A549 (cell line): ENCODE measurements around the gene PGF. TPM values are rescaled to one million over a fixed set of nuclear protein-coding genes. Genes with fewer than 3 reads are reported as not detected.

ENCODE experiments used
- ATAC-seq, 2 experiments: fragments of 200-7000 bp in 1 of 2; fragments of >200 bp in 1 of 2; cut with Nextera tagmentation in 1 of 2; cut with Tn5 transposase in 1 of 2; 3 replicates each; pipeline versions ENCODE4 v1.8.0 to v1.9.1; 2018 to 2020; ENCODE audit warnings: mild to moderate bottlenecking in 1 of 2, moderate library complexity in 1 of 2
- CTCF ChIA-PET: fragments of 300-600 bp; sonication (Branson Sonifier 250); formaldehyde crosslinking; extraction: SDS; loops from one replicate; lab custom pipeline; 2021; ENCODE audit warnings: antibody characterized with exemption, inconsistent platforms; lab: Yijun Ruan, JAX
- POLR2A ChIA-PET: fragments of 350-600 bp; formaldehyde crosslinking; extraction: SDS; loops from one replicate; lab custom pipeline; 2021; ENCODE audit warnings: antibody characterized with exemption, inconsistent platforms; lab: Yijun Ruan, JAX
- DNase-seq, 2 experiments: peaks; one replicate each; pipeline versions ENCODE4 v3.0.0 to v3.0.0-alpha.2; 2011 to 2016; ENCODE audit warnings: low read depth in 1 of 2, low spot score in 1 of 2
- FAIRE-seq: peaks from 2 replicates; lab custom pipeline; 2011; peaks lifted over from hg19 to GRCh38; lab: Jason Lieb, UNC
- H3K27ac ChIP-seq, 2 experiments: fragments of >200 bp; sonication (Bioruptor Twin); formaldehyde crosslinking; 3 replicates each; pipeline ENCODE4 v1.5.1; 2016 to 2017
- H3K4me1 ChIP-seq: fragments of >200 bp; sonication (Bioruptor Twin); formaldehyde crosslinking; 3 replicates; pipeline ENCODE4 v1.6.1; 2016
- H3K4me2 ChIP-seq: fragments of >200 bp; sonication (Bioruptor Twin); formaldehyde crosslinking; 3 replicates; pipeline ENCODE4 v1.6.1; 2016
- H3K4me3 ChIP-seq: fragments of >200 bp; sonication (Bioruptor Twin); formaldehyde crosslinking; 3 replicates; pipeline ENCODE4 v1.5.1; 2016
- H3K9me3 ChIP-seq: fragments of >200 bp; sonication (Bioruptor Twin); formaldehyde crosslinking; 3 replicates; pipeline ENCODE4 v1.6.1; 2016
- BHLHE40 ChIP-seq: IDR thresholded peaks from 2 replicates; pipeline ENCODE4 v1.6.1; 2012; ENCODE audit warnings: low read depth, low read length, inconsistent platforms
- CBX8 ChIP-seq: fragments of 200-600 bp; sonication (generic); IDR thresholded peaks from 2 replicates; pipeline ENCODE4 v1.6.1; 2016
- CEBPB ChIP-seq, 2 experiments: fragments of >200 bp in 1 of 2; sonication (Bioruptor Twin) in 1 of 2; formaldehyde crosslinking in 1 of 2; IDR thresholded peaks; 2 replicates each; pipeline ENCODE4 v1.6.1; 2012 to 2016
- CHD2 ChIP-seq: fragments of 150-350 bp; IDR thresholded peaks from 2 replicates; pipeline ENCODE4 v1.6.1; 2014; ENCODE audit warnings: low read length; ENCODE audit not compliant: partially characterized antibody
- FOSL2 ChIP-seq, 2 experiments: fragments of 450-650 bp in 1 of 2; fragments of >200 bp in 1 of 2; sonication (Bioruptor Twin) in 1 of 2; formaldehyde crosslinking; IDR thresholded peaks; 2 replicates each; pipeline versions ENCODE4 v1.5.0 to v1.6.1; 2016 to 2020; ENCODE audit warnings: mild to moderate bottlenecking in 1 of 2, moderate library complexity in 1 of 2
- GATA3 ChIP-seq: IDR thresholded peaks from 2 replicates; pipeline ENCODE4 v1.6.1; 2012; ENCODE audit warnings: borderline replicate concordance
- HOXB5 ChIP-seq: fragments of 250-450 bp; sonication (Bioruptor Pico); IDR thresholded peaks from 2 replicates; pipeline ENCODE4 v1.5.0; 2020; ENCODE audit warnings: mild to moderate bottlenecking, moderate library complexity
- KDM5A ChIP-seq: fragments of 200-600 bp; sonication (generic); IDR thresholded peaks from 2 replicates; pipeline ENCODE4 v1.6.1; 2016; ENCODE audit warnings: antibody characterized with exemption, mild to moderate bottlenecking
- MAFK ChIP-seq: fragments of 450-650 bp; IDR thresholded peaks from 2 replicates; pipeline ENCODE4 v1.6.1; 2014; ENCODE audit not compliant: partially characterized antibody
- MAZ ChIP-seq: fragments of 150-350 bp; IDR thresholded peaks from 2 replicates; pipeline ENCODE4 v1.6.1; 2014; ENCODE audit warnings: antibody characterized with exemption, low read depth, low read length, borderline replicate concordance
- MYC ChIP-seq: IDR thresholded peaks from 2 replicates; pipeline ENCODE4 v1.6.1; 2012; ENCODE audit warnings: mild to moderate bottlenecking, inconsistent platforms, low read length, improper control_type of control experiment, borderline replicate concordance
- NR3C1 ChIP-seq: fragments of >200 bp; sonication (Bioruptor Twin); formaldehyde crosslinking; IDR thresholded peaks from 3 replicates; pipeline ENCODE4 v1.6.1; 2017
- PHF8 ChIP-seq: fragments of 200-600 bp; sonication (generic); IDR thresholded peaks from 2 replicates; pipeline ENCODE4 v1.6.1; 2016; ENCODE audit warnings: low read depth, mild to moderate bottlenecking, antibody characterized with exemption, moderate library complexity, borderline replicate concordance
- POLR2A ChIP-seq: IDR thresholded peaks from 2 replicates; pipeline ENCODE4 v1.6.1; 2012; ENCODE audit warnings: mild to moderate bottlenecking, low read length
- RCOR1 ChIP-seq: fragments of 150-350 bp; IDR thresholded peaks from 2 replicates; pipeline ENCODE4 v1.6.1; 2014; ENCODE audit warnings: antibody characterized with exemption, low read length, low read depth
- RNF2 ChIP-seq: fragments of 200-600 bp; sonication (generic); IDR thresholded peaks from 2 replicates; pipeline ENCODE4 v1.6.1; 2016; ENCODE audit warnings: low read depth, mild to moderate bottlenecking, antibody characterized with exemption, moderate library complexity, borderline replicate concordance
- SREBF2 ChIP-seq: fragments of 450-650 bp; IDR thresholded peaks from 2 replicates; pipeline ENCODE4 v1.6.1; 2014; ENCODE audit warnings: mild to moderate bottlenecking, moderate library complexity
- TP53 ChIP-seq: fragments of 250-450 bp; sonication (Bioruptor Pico); IDR thresholded peaks from 2 replicates; pipeline ENCODE4 v1.5.0; 2021; ENCODE audit warnings: mild to moderate bottlenecking, moderate library complexity
- ZC3H11A ChIP-seq: fragments of 450-650 bp; IDR thresholded peaks from 2 replicates; pipeline ENCODE4 v1.6.1; 2014; ENCODE audit warnings: antibody characterized with exemption, mild to moderate bottlenecking
- ZFP36 ChIP-seq: fragments of 450-650 bp; IDR thresholded peaks from 2 replicates; pipeline ENCODE4 v1.6.1; 2014; ENCODE audit warnings: borderline replicate concordance; ENCODE audit not compliant: partially characterized antibody
- ZNF302 ChIP-seq: fragments of 250-450 bp; sonication (Bioruptor Pico); IDR thresholded peaks from 2 replicates; pipeline ENCODE4 v1.9.0; 2021; ENCODE audit warnings: inconsistent platforms, mild to moderate bottlenecking, moderate library complexity
- WGBS: methylation state at CpG from one replicate; pipeline ENCODE4 v1.1.6; 2017; ENCODE audit errors: missing lambda C conversion rate; 5-methylcytosine and 5-hydroxymethylcytosine counted together
- polyA plus RNA-seq, 4 experiments: library from polyadenylated mRNA; depleted of rRNA in 3 of 4; stranded (reverse); fragments of >200 nt; fragmentation: RNase III in 1 of 4; extraction: RNeasy Plus Mini Kit Qiagen cat#74134 plus additional on column Dnase treatment in 1 of 4; gene quantifications; 2 replicates in 3 of 4; 3 replicates in 1 of 4; pipeline ENCODE4 v1.2.3, GENCODE V29; 2011 to 2017
- TF ChIP-seq, protein P1 (sequence below): IDR thresholded peaks from 2 replicates; pipeline ENCODE4 v1.6.1; 2012; ENCODE audit warnings: low read depth, borderline replicate concordance
- TF ChIP-seq, protein P2 (sequence below): fragments of >200 bp; sonication (Bioruptor Twin); formaldehyde crosslinking; IDR thresholded peaks from 3 replicates; pipeline ENCODE4 v1.5.1; 2016
- TF ChIP-seq, protein P3 (sequence below): fragments of 150-350 bp; IDR thresholded peaks from 2 replicates; pipeline ENCODE4 v1.6.1; 2014; ENCODE audit warnings: low read depth, mild to moderate bottlenecking, low read length
- TF ChIP-seq, protein P4 (sequence below): fragments of 250-450 bp; sonication (Bioruptor Pico); IDR thresholded peaks from 2 replicates; pipeline ENCODE4 v1.5.0; 2020; ENCODE audit warnings: low read depth, mild to moderate bottlenecking, moderate library complexity
- TF ChIP-seq, protein P5 (sequence below): fragments of >200 bp; sonication (Bioruptor Twin); formaldehyde crosslinking; IDR thresholded peaks from 2 replicates; pipeline ENCODE4 v1.6.1; 2016

The PGF gene
- polyA plus RNA-seq, 2 of the 4 experiments (the other 2 are of a cell fraction), result 0.63 to 1.1 TPM

DNA sequence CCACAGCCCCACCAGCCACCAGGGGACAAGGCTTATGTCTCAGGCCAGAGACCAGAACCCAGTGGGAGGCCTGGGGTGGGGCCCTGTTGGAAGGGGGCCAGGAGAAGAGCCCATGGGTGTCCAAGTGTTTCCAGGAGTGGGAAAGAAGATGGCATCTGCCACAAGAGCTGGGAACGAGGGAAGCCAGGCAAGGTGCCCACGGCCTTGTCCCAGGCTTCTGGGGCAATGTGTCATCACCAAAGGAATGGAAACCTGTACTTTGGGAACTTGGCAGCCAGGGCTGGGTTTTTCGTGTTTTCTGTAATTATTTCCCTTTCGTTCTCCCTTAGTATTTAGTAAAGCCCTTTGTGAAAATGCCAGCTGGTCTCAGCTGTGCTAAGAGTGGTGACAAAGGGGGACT is 5.3 kb upstream of the PGF start (continued):
- TF ChIP-seq, protein P1, sequence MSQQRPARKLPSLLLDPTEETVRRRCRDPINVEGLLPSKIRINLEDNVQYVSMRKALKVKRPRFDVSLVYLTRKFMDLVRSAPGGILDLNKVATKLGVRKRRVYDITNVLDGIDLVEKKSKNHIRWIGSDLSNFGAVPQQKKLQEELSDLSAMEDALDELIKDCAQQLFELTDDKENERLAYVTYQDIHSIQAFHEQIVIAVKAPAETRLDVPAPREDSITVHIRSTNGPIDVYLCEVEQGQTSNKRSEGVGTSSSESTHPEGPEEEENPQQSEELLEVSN, result no peak

DNA sequence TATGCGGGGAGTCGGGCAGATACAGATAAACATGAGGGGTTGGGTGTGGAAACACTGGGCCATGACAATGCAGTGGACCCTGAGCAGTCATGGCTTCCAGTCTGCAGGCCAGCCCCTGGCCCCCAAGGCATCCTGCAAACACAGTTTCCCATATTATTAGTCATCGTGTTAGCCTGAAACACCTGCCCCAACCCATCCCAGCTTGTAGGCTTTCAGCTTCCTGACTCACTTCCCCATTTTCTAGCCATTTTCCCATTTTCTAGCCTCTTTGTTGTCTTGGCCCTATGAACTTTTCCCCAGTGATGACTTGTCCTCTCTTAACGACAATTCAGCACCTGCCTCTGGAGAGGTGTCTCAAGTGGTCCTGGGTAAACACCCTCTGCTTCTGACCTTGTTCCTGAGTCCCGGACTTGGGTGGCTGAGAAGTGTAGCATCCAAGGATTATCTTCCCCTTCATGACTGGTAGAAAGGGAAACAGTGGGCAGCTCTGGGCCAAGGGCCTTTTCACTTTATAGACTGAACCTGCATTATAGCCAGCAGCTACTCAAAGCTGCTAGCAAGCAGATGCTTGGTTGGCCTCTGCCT is 4.3 kb upstream of the PGF start:
- DNase-seq (no peak), ATAC-seq (no peak), FAIRE-seq (no peak)
- H3K4me1 ChIP-seq, result peaks cover 4% of the 10 kb centered on the region; the same call in 1 of the 3 replicates
- no peak overlapping the region for H3K4me2 ChIP-seq
- POLR2A ChIA-PET, result interaction anchor here (0.6 kb wide), 1 partner anchor 170 kb away, joined by 3 read pairs; no protein-coding TSS in a partner anchor
- H3K4me3 ChIP-seq, result no peak overlapping the region
- WGBS, result 76% methylated on average over 5 of the region's 5 CpGs
- CTCF ChIA-PET, result interaction anchor here (0.8 to 11.6 kb wide), 8 partner anchors 9 to 129 kb away, joined by 3 to 105 read pairs (median 4); no protein-coding TSS in a partner anchor
- H3K9me3 ChIP-seq, result no peaks in the 10 kb centered on the region
- H3K27ac ChIP-seq, result no peak overlapping the region
- TF ChIP-seq FOSL2 (IDR thresholded peaks at IDR 0.05) (no peak), FOSL2 (CRISPR knock-in tag; IDR thresholded peaks at IDR 0.05) (no peak), NR3C1 (no peak), RCOR1 (no peak), ZC3H11A (no peak), CHD2 (no peak), SREBF2 (no peak), TP53 (CRISPR knock-in tag) (no peak), POLR2A (no peak), MAZ (no peak), KDM5A (no peak), PHF8 (no peak)
- TF ChIP-seq, protein P2, sequence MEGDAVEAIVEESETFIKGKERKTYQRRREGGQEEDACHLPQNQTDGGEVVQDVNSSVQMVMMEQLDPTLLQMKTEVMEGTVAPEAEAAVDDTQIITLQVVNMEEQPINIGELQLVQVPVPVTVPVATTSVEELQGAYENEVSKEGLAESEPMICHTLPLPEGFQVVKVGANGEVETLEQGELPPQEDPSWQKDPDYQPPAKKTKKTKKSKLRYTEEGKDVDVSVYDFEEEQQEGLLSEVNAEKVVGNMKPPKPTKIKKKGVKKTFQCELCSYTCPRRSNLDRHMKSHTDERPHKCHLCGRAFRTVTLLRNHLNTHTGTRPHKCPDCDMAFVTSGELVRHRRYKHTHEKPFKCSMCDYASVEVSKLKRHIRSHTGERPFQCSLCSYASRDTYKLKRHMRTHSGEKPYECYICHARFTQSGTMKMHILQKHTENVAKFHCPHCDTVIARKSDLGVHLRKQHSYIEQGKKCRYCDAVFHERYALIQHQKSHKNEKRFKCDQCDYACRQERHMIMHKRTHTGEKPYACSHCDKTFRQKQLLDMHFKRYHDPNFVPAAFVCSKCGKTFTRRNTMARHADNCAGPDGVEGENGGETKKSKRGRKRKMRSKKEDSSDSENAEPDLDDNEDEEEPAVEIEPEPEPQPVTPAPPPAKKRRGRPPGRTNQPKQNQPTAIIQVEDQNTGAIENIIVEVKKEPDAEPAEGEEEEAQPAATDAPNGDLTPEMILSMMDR, result no peak
- TF ChIP-seq, protein P3, sequence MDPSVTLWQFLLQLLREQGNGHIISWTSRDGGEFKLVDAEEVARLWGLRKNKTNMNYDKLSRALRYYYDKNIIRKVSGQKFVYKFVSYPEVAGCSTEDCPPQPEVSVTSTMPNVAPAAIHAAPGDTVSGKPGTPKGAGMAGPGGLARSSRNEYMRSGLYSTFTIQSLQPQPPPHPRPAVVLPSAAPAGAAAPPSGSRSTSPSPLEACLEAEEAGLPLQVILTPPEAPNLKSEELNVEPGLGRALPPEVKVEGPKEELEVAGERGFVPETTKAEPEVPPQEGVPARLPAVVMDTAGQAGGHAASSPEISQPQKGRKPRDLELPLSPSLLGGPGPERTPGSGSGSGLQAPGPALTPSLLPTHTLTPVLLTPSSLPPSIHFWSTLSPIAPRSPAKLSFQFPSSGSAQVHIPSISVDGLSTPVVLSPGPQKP, result no peak
- TF ChIP-seq, protein P4, sequence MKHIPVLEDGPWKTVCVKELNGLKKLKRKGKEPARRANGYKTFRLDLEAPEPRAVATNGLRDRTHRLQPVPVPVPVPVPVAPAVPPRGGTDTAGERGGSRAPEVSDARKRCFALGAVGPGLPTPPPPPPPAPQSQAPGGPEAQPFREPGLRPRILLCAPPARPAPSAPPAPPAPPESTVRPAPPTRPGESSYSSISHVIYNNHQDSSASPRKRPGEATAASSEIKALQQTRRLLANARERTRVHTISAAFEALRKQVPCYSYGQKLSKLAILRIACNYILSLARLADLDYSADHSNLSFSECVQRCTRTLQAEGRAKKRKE, result no peak
- TF ChIP-seq, protein P5, sequence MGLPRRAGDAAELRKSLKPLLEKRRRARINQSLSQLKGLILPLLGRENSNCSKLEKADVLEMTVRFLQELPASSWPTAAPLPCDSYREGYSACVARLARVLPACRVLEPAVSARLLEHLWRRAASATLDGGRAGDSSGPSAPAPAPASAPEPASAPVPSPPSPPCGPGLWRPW, result no peak

DNA sequence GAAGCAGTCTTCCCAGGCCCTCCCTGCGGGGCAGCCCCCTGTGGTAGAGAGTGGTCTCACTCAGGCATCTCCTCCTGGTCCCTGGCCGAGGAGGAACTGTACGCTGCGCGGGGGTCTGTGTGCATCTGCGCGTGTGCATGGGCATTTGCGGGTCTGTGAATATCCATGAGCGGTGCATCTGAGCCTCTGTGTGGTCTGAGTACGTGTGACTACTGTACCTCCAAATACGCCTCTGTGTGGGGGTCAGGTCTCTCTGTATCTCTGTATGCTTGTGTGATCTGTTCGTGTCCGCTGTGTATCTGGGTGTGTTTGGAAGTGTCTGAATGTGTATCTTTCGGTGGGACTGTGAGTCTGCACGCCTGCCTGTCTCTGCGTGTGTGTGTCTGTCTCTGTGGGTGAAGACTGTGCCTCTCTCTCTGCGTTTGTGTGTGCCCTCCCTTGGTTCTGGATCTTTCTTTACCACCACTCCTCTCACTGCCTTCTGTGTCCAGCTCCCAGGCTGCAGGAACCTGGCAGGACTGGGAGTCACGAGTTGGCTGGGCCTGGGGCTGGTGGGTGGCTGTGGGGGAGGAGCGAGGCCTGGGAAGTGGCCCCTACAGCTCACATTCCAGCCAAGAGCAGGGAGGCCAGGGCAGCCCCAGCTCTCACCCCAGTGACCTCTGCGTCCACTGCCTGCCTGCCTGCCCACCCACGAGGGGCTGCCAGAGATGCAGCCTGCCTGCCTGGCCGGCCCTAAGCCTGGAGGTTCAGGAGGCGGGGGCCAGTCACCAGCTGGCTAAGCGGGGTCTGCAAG is 1.1 kb upstream of the PGF start:
- no peak overlapping the region for H3K27ac ChIP-seq
- POLR2A ChIA-PET, result no interaction called here
- WGBS, result 85% methylated on average over 19 of the region's 24 CpGs
- ATAC-seq (no peak), DNase-seq (no peak), FAIRE-seq (no peak)
- peaks cover 4% of the 10 kb centered on the region; the same call in 1 of the 3 replicates for H3K4me1 ChIP-seq
- TF ChIP-seq HOXB5 (no peak), CEBPB (IDR thresholded peaks at IDR 0.05) (no peak), PHF8 (no peak), TP53 (CRISPR knock-in tag) (no peak), ZFP36 (no peak), RNF2 (no peak), CBX8 (no peak), MAFK (no peak), BHLHE40 (no peak), NR3C1 (no peak), ZNF302 (CRISPR knock-in tag) (no peak), KDM5A (no peak), MYC (no peak), GATA3 (no peak), RCOR1 (no peak)
- TF ChIP-seq, protein P3, result no peak
- TF ChIP-seq, protein P1, result no peak
- TF ChIP-seq, all 56 proteins: peak for 0
- Histone ChIP-seq H3K4me2 (no peak overlapping the region; the same call in 2 of the 3 replicates), H3K9me3 (no peaks in the 10 kb centered on the region), H3K4me3 (no peak overlapping the region)
- CTCF ChIA-PET, result interaction anchor here (0.7 to 11.6 kb wide), 4 partner anchors 10 to 142 kb away, joined by 3 to 105 read pairs (median 4); no protein-coding TSS in a partner anchor
